ENCODE measurements around the gene TRAPPC12.

TRAPPC12 gene

GRCh38 chr2:3429066-3429610 lies 49.6 kb downstream of the TRAPPC12 start:
- no peak overlapping the region for H3K4me3 ChIP-seq (ENCODE audit: insufficient read depth, low read length, poor library complexity, severe bottlenecking)
- H4K20me1 ChIP-seq (ENCODE audit: low read depth, low read length), result no peaks in the 10 kb centered on the region
- no peaks in the 10 kb centered on the region for H3K9me3 ChIP-seq (ENCODE audit: insufficient read depth, low read length)
- no peaks in the 10 kb centered on the region for H3F3A ChIP-seq (ENCODE audit: insufficient read depth)
- no peak overlapping the region for H3K4me2 ChIP-seq (ENCODE audit: low read depth, low read length, poor library complexity, severe bottlenecking)
- no peaks in the 10 kb centered on the region for H3K27me3 ChIP-seq (ENCODE audit: low read length)
- peaks cover 5% of the 10 kb centered on the region; the same call in 1 of the 2 replicates for H3K36me3 ChIP-seq (ENCODE audit: low read length)
- H2AFZ ChIP-seq (ENCODE audit: low read depth, low read length, severe bottlenecking), result no peak overlapping the region
- H3K9me2 ChIP-seq (replicated peaks; ENCODE audit: insufficient read depth, low read length), result no peaks in the 10 kb centered on the region
- H3K79me2 ChIP-seq (ENCODE audit: insufficient read depth, low read length), result no peaks in the 10 kb centered on the region
- H3K27ac ChIP-seq (ENCODE audit: low read depth, low read length), result no peak overlapping the region
- no peak for TF ChIP-seq EZH2phosphoT487 (conservative IDR thresholded peaks at IDR 0.05; ENCODE audit: low read length)
- TF ChIP-seq, protein P1, sequence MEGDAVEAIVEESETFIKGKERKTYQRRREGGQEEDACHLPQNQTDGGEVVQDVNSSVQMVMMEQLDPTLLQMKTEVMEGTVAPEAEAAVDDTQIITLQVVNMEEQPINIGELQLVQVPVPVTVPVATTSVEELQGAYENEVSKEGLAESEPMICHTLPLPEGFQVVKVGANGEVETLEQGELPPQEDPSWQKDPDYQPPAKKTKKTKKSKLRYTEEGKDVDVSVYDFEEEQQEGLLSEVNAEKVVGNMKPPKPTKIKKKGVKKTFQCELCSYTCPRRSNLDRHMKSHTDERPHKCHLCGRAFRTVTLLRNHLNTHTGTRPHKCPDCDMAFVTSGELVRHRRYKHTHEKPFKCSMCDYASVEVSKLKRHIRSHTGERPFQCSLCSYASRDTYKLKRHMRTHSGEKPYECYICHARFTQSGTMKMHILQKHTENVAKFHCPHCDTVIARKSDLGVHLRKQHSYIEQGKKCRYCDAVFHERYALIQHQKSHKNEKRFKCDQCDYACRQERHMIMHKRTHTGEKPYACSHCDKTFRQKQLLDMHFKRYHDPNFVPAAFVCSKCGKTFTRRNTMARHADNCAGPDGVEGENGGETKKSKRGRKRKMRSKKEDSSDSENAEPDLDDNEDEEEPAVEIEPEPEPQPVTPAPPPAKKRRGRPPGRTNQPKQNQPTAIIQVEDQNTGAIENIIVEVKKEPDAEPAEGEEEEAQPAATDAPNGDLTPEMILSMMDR (IDR thresholded peaks at IDR 0.05; ENCODE audit: insufficient read depth, low read length, poor library complexity, severe bottlenecking), result no peak
- H3K9ac ChIP-seq (ENCODE audit: low read length), result no peak overlapping the region

DNA sequence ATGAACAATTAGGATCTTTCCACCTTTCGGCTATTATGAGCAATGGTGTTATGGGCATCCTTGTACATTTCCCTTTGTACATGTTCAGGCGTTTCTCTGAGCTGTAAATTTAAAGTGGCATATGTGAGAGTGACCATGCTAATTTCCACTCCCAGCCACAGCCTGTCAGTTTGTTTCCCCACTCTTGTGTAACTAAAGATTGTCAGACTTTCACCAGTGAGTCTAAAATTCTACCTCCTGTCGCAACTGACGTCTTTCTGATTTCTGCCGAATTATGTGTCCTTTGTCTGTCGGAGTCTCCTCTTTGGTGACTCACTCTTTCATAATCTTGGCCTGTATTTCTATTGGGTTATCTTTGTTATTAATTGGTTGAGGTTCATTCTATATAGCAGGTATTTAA lies 50.7 kb downstream of the TRAPPC12 start:
- no peaks in the 10 kb centered on the region for H3K36me3 ChIP-seq (ENCODE audit: low read length)
- H3F3A ChIP-seq (ENCODE audit: insufficient read depth), result no peaks in the 10 kb centered on the region
- no peaks in the 10 kb centered on the region for H3K9me3 ChIP-seq (ENCODE audit: insufficient read depth, low read length)
- TF ChIP-seq EZH2phosphoT487 (conservative IDR thresholded peaks at IDR 0.05; ENCODE audit: low read length), result no peak
- TF ChIP-seq, protein P1 (IDR thresholded peaks at IDR 0.05; ENCODE audit: insufficient read depth, low read length, poor library complexity, severe bottlenecking), result no peak
- no peaks in the 10 kb centered on the region for H3K9me2 ChIP-seq (replicated peaks; ENCODE audit: insufficient read depth, low read length)
- no peak overlapping the region for H2AFZ ChIP-seq (ENCODE audit: low read depth, low read length, severe bottlenecking)
- no peak overlapping the region for H3K27ac ChIP-seq (ENCODE audit: low read depth, low read length)
- H3K27me3 ChIP-seq (ENCODE audit: low read length), result no peaks in the 10 kb centered on the region
- no peak overlapping the region for H3K4me2 ChIP-seq (ENCODE audit: low read depth, low read length, poor library complexity, severe bottlenecking)
- no peak overlapping the region for H3K9ac ChIP-seq (ENCODE audit: low read length)
- H4K20me1 ChIP-seq (ENCODE audit: low read depth, low read length), result no peaks in the 10 kb centered on the region
- H3K79me2 ChIP-seq (ENCODE audit: insufficient read depth, low read length), result no peaks in the 10 kb centered on the region
- H3K4me3 ChIP-seq (ENCODE audit: insufficient read depth, low read length, poor library complexity, severe bottlenecking), result no peak overlapping the region

DNA sequence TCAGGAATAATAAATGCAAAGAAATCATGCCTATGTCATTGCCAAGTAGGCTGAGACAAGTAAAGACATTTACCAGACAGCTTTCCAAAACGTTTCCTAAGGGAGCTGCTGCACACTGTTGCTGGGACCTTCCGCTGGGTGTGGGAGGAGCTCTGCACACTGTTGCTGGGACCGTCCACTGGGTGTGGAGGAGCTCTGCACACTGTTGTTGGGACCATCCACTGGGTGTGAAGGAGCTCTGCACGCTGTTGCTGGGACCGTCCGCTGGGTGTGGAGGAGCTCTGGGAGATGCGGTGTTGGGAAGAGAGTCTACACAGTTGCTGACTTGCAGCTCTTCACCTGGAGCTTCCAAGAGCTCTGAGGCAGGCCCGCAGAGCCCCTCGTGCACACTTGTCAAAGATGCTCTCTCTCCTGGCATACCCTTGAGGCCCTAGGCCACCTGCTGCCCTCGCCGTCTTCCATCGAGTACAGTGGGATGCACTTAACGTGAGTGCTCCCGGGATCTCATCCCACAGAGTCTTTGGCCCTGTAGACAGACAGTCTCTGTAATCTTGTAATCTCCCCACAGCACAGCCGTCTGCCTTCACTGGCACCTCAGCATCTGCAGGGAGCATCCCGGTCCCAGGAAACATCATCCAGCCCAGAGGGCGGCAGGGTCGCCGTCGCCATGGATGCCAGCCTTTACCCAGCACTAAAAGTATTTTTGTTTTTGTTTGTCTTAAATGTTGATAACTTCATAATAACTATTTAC lies 51.4 kb downstream of the TRAPPC12 start:
- Histone ChIP-seq H2AFZ (ENCODE audit: low read depth, low read length, severe bottlenecking) (no peak overlapping the region), H3K9me2 (replicated peaks; ENCODE audit: insufficient read depth, low read length) (no peaks in the 10 kb centered on the region), H3K27me3 (ENCODE audit: low read length) (no peaks in the 10 kb centered on the region), H3K9ac (ENCODE audit: low read length) (no peak overlapping the region), H3K27ac (ENCODE audit: low read depth, low read length) (no peak overlapping the region), H4K20me1 (ENCODE audit: low read depth, low read length) (no peaks in the 10 kb centered on the region), H3F3A (ENCODE audit: insufficient read depth) (no peaks in the 10 kb centered on the region), H3K9me3 (ENCODE audit: insufficient read depth, low read length) (no peaks in the 10 kb centered on the region), H3K79me2 (ENCODE audit: insufficient read depth, low read length) (no peaks in the 10 kb centered on the region), H3K4me3 (ENCODE audit: insufficient read depth, low read length, poor library complexity, severe bottlenecking) (no peak overlapping the region), H3K36me3 (ENCODE audit: low read length) (no peaks in the 10 kb centered on the region), H3K4me2 (ENCODE audit: low read depth, low read length, poor library complexity, severe bottlenecking) (no peak overlapping the region)
- TF ChIP-seq, protein P1 (IDR thresholded peaks at IDR 0.05; ENCODE audit: insufficient read depth, low read length, poor library complexity, severe bottlenecking), result no peak
- no peak for TF ChIP-seq EZH2phosphoT487 (conservative IDR thresholded peaks at IDR 0.05; ENCODE audit: low read length)

All from SU-DHL-6 (cell line).